Colonic mucosa (tissue), 4 donors: ENCODE measurements around the gene CYP2D6. TPM values are rescaled to one million over a fixed set of nuclear protein-coding genes. Genes with fewer than 3 reads are reported as not detected.
A peak's percentile ranks its signal among the peaks of the same experiment; 100 is the strongest.

ENCODE experiments used
- DNase-seq: peaks from one replicate; pipeline ENCODE4 v3.0.0-alpha.2; 2020
- H3K27ac ChIP-seq: fragments of 200-600 bp; one replicate; pipeline ENCODE4 v1.8.0; 2021
- H3K27me3 ChIP-seq: fragments of 200-600 bp; one replicate; pipeline ENCODE4 v1.8.0; 2021
- H3K36me3 ChIP-seq: fragments of 200-600 bp; one replicate; pipeline ENCODE4 v1.8.0; 2021
- H3K4me1 ChIP-seq: fragments of 200-600 bp; one replicate; pipeline ENCODE4 v1.8.0; 2021; ENCODE audit warnings: mild to moderate bottlenecking
- H3K4me3 ChIP-seq: fragments of 200-600 bp; one replicate; pipeline ENCODE4 v1.8.0; 2021
- H3K9ac ChIP-seq, 2 donors: one replicate each; pipeline ENCODE4 v1.7.0; 2013; ENCODE audit warnings: control low read depth in 2 of 2, low read depth in 2 of 2, low read length in 2 of 2
- H3K9me3 ChIP-seq: fragments of 200-600 bp; one replicate; pipeline ENCODE4 v1.8.0; 2021
- CTCF ChIP-seq: fragments of 200-600 bp; IDR thresholded peaks from one replicate; pipeline ENCODE4 v1.8.0; 2022; ENCODE audit warnings: antibody characterized with exemption, mild to moderate bottlenecking
- intact Hi-C: fragments of 100-400 bp; cut with DNase I; formaldehyde crosslinking; loops from one replicate; pipeline ENCODE4 v1.14.1; 2022
- total RNA-seq, 2 donors: library from RNA; stranded (reverse); fragmentation: NEBNext Ultra II Directional in 1 of 2; extraction: Animal tissue kit (Norgen Biotek cat#: 25700) in 1 of 2; gene quantifications; one replicate each; pipeline ENCODE4 v1.2.1, GENCODE V29; 2021
- donor health status: healthy.
- donor health status: DM: no; HTN: no; CAD: no.
- donor health status: DM: no; HTN: no; CAD: no.

Gene CYP2D6
- total RNA-seq, 2 donors from 2014 or later = 2.2 to 2.9 TPM

- no peak for DNase-seq
- Histone ChIP-seq H3K9ac (no peak overlapping the region), H3K36me3 (no peaks in the 10 kb centered on the region), H3K27me3 (no peaks in the 10 kb centered on the region), H3K27ac (no peak overlapping the region), H3K4me3 (no peak overlapping the region), H3K9me3 (no peaks in the 10 kb centered on the region), H3K4me1 (peaks cover 11% of the 10 kb centered on the region)
- TF ChIP-seq CTCF = no peak
- intact Hi-C loops = no loop called here
These were observed 43.5 kb upstream of the CYP2D6 start for GRCh38 chr22:42174062-42174461.

GRCh38 chr22:42173183-42173926, 42.7 kb upstream of the CYP2D6 start:
- Histone ChIP-seq H3K27ac (no peak overlapping the region), H3K4me3 (no peak overlapping the region), H3K36me3 (no peaks in the 10 kb centered on the region), H3K27me3 (no peaks in the 10 kb centered on the region), H3K9me3 (no peaks in the 10 kb centered on the region), H3K4me1 (peaks cover 11% of the 10 kb centered on the region), H3K9ac (no peak overlapping the region)
- intact Hi-C loops = no loop called here
- TF ChIP-seq CTCF = no peak
- DNase-seq = no peak

DNA sequence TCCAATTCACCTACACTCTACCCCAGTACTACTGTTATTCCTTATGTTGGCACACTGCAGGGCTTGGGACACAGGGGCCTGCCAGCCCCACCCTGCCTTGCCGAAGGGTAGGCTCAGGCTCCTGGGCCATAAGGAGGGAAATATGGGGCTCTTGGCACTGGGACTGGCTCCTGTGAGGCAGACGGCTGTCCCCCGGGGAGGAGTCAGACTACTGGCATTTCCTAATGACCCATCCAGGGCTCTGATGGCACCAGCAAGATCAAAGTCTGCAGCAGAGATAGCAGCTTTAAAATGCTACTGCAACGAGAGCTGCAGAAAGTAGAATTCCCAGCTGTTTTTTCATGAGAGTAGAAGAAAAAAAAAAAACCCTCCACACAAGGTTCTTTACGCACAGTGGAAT, 42.2 kb upstream of the CYP2D6 start:
- intact Hi-C loops = no loop called here
- Histone ChIP-seq H3K27ac (peak overlapping the region; percentile 37), H3K36me3 (no peaks in the 10 kb centered on the region), H3K27me3 (no peaks in the 10 kb centered on the region), H3K4me1 (peaks cover 11% of the 10 kb centered on the region), H3K9me3 (no peaks in the 10 kb centered on the region), H3K4me3 (no peak overlapping the region), H3K9ac (peak overlapping the region in 1 of 2 donors; percentile 7)
- DNase-seq = peak; percentile 46
- no peak for TF ChIP-seq CTCF

DNA sequence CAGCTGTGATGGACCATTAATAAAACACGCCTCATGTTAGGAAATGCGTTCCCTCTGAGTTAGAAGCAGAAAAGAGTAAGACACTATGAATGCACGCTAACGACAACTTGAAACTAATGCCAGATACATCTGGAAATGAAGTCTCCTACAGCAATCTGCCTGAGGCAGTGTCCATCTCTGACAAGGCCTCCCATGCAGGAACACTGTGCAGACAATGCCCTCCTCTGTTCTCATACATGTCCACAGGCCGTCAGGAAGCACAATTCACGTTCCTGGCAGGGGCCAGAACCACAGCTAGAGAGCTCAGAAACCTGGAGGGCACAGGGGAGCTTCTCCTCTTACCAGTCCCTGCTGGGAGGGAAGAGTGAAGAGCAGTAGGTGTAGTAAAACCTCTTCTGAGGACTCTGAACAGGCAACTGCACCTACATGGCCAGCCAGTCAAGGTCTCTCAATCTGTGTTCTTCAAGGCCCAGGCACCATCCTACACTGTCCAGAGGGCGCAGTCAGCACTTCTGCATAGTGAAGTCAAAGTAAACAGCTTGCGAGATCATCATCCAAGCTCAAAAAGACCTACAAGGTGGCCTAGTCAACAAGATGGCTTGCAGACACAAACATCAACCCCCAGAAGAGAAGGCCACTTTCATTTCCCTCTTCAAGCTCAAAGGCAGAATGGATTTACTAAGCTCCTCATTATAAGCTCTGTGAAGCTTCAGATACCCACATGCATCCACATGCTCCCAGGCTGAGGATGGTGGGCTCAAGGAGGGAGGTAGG, 41.5 kb upstream of the CYP2D6 start:
- Histone ChIP-seq H3K4me1 (peaks cover 11% of the 10 kb centered on the region), H3K36me3 (no peaks in the 10 kb centered on the region), H3K9ac (peak overlapping the region in 1 of 2 donors; percentile 7), H3K27ac (peak overlapping the region; percentile 37), H3K27me3 (no peaks in the 10 kb centered on the region), H3K9me3 (no peaks in the 10 kb centered on the region), H3K4me3 (no peak overlapping the region)
- intact Hi-C loops = no loop called here
- DNase-seq = no peak
- TF ChIP-seq CTCF = no peak

DNA sequence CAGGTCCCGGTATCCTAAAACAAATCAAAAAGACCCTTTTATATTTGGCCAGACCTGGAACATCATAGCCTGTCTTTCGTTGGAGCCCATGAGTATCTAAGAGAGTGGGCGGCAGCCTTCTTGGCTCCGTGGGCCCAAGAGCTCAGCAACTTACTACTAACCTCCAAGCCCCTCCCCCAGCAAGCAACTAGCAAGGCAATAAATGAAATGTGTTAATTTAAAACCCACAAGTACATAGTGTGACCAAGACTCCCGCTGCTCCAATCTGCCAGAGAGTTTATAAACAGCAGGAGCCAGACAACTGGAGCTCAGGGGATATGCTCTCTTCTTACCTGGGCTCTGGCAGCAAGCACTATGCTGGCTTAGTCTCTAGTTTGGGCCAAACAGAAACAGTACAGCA, 40.8 kb upstream of the CYP2D6 start:
- no peak overlapping the region for H3K4me3 ChIP-seq
- no peak overlapping the region for H3K9ac ChIP-seq
- no peaks in the 10 kb centered on the region for H3K36me3 ChIP-seq
- no peak for TF ChIP-seq CTCF
- DNase-seq = no peak
- H3K27ac ChIP-seq = no peak overlapping the region
- no peaks in the 10 kb centered on the region for H3K9me3 ChIP-seq
- intact Hi-C loops = no loop called here
- peaks cover 11% of the 10 kb centered on the region for H3K4me1 ChIP-seq
- no peaks in the 10 kb centered on the region for H3K27me3 ChIP-seq
